ENCODE data around the gene ARL10. TPM values are rescaled to one million over a fixed set of nuclear protein-coding genes. Genes with fewer than 3 reads are reported as not detected.

ARL10 gene
- polyA plus RNA-seq, 1 donor (not counting 4 experiments of a cell fraction or from before 2014, with no cell fraction given), result 1.6 TPM

DNA sequence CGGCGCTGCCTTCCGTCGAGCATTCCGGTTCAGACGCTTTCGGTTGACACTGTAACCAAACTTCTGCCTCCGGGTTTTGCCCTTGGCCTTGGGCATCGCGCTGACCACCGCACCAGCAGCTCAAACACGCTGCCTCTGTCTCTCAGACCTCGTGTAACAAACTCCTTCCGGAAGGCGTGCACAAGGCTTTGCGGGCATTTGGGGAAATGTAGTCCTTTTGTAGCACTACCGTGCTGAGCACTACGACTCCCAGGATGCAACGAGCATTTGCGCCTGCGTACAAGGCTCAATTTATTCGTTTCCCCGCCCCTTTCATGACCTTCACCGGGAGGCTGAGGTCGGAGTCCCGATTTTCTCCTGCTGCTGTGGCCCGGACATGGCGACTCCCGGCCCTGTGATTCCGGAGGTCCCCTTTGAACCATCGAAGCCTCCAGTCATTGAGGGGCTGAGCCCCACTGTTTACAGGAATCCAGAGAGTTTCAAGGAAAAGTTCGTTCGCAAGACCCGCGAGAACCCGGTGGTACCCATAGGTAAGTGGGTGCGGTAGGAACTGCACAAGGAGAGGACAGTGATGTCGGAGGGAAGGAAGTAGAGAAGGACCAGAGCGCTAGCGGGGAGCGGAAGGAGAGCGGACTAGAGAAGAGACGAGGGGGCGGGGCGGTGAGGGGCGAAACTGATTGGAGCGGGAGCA is 23.3 kb downstream of the ARL10 start, which contains the start of the genes HIGD2A and NOP16:
TSS of gene HIGD2A (plus strand) at position 308 of the 691 bp plus-strand sequence. CDS start at position 377, 69 bp downstream.
TSS of gene NOP16 (minus strand) at position 155 of the 691 bp plus-strand sequence. CDS start at position 96, 59 bp downstream.
- H2AFZ ChIP-seq (ENCODE audit: control insufficient read depth, low read length), result peak within 1 kb of the TSS; percentile 75
- no peaks in the 10 kb centered on the region for H3K9me1 ChIP-seq (ENCODE audit: control insufficient read depth, extremely low read depth, insufficient read depth, low read length)
- no peaks in the 10 kb centered on the region for H3K9me3 ChIP-seq (ENCODE audit: control insufficient read depth, low read depth, low read length)
- H3K27ac ChIP-seq (ENCODE audit: control insufficient read depth, insufficient read depth, low read length), result peak within 1 kb of the TSS; percentile 93
- H3K4me1 ChIP-seq (ENCODE audit: control insufficient read depth, extremely low read depth, insufficient read depth, low read length), result peaks cover 18% of the 10 kb centered on the region
- H3K79me2 ChIP-seq (ENCODE audit: control insufficient read depth, insufficient read depth, low read length), result peaks cover 38% of the 10 kb centered on the region
- peak within 1 kb of the TSS; percentile 93 for H3K4me2 ChIP-seq (ENCODE audit: control insufficient read depth, extremely low read depth, insufficient read depth, low read depth, low read length)
- dilution Hi-C loops (cut with MboI; ENCODE audit: extremely low pct_ligation_motif_present, low sequenced_read_pairs), result no loop called here
- peak within 1 kb of the TSS; percentile 92 for H3K9ac ChIP-seq (ENCODE audit: control insufficient read depth, extremely low read depth, insufficient read depth, low read length)
- no peaks in the 10 kb centered on the region for H3K27me3 ChIP-seq (ENCODE audit: control insufficient read depth, extremely low read depth, insufficient read depth, low read length)
- peak; percentile 90 for FAIRE-seq
- peak; percentile 85 for DNase-seq (ENCODE audit: low read depth, low spot score)
- H3K4me3 ChIP-seq (ENCODE audit: control insufficient read depth in 2 of 3, extremely low read depth in 1 of 3, insufficient read depth in 2 of 3, low read depth in 1 of 3, low read length in 3 of 3), result peak within 1 kb of the TSS; percentile 88 to 91 (median 90)
- TF ChIP-seq CTCF (optimal IDR thresholded peaks at IDR 0.05 in 1 of 3, IDR thresholded peaks at IDR 0.05 in 1 of 3, conservative IDR thresholded peaks at IDR 0.05 in 1 of 3; ENCODE audit: extremely low read depth in 1 of 3, insufficient read depth in 2 of 3, low read length in 3 of 3), result no peak
- TF ChIP-seq EZH2 (IDR thresholded peaks at IDR 0.05; ENCODE audit: low read length), result no peak
- peaks cover 6% of the 10 kb centered on the region for H4K20me1 ChIP-seq (ENCODE audit: control insufficient read depth, extremely low read depth, insufficient read depth, low read length)
- peaks cover 48 to 67% of the 10 kb centered on the region in 2 experiments for H3K36me3 ChIP-seq (ENCODE audit: control insufficient read depth in 2 of 2, extremely low read depth in 1 of 2, insufficient read depth in 2 of 2, low read length in 2 of 2)

- H3K27ac ChIP-seq (ENCODE audit: control insufficient read depth, insufficient read depth, low read length), result peak overlapping the region; percentile 93
- peak; percentile 57 for FAIRE-seq
- TF ChIP-seq CTCF (optimal IDR thresholded peaks at IDR 0.05 in 1 of 3, IDR thresholded peaks at IDR 0.05 in 1 of 3, conservative IDR thresholded peaks at IDR 0.05 in 1 of 3; ENCODE audit: extremely low read depth in 1 of 3, insufficient read depth in 2 of 3, low read length in 3 of 3) (no peak), EZH2 (IDR thresholded peaks at IDR 0.05; ENCODE audit: low read length) (no peak)
- H3K36me3 ChIP-seq (ENCODE audit: control insufficient read depth in 2 of 2, extremely low read depth in 1 of 2, insufficient read depth in 2 of 2, low read length in 2 of 2), result peaks cover 45 to 64% of the 10 kb centered on the region in 2 experiments
- H3K4me2 ChIP-seq (ENCODE audit: control insufficient read depth, extremely low read depth, insufficient read depth, low read depth, low read length), result peak overlapping the region; percentile 92
- no peak for DNase-seq (ENCODE audit: low read depth, low spot score)
- peaks cover 6% of the 10 kb centered on the region for H4K20me1 ChIP-seq (ENCODE audit: control insufficient read depth, extremely low read depth, insufficient read depth, low read length)
- H3K4me3 ChIP-seq (ENCODE audit: control insufficient read depth in 2 of 3, extremely low read depth in 1 of 3, insufficient read depth in 2 of 3, low read depth in 1 of 3, low read length in 3 of 3), result peak overlapping the region; percentile 78 to 90 (median 83)
- H2AFZ ChIP-seq (ENCODE audit: control insufficient read depth, low read length), result peak overlapping the region; percentile 75
- H3K4me1 ChIP-seq (ENCODE audit: control insufficient read depth, extremely low read depth, insufficient read depth, low read length), result peaks cover 18% of the 10 kb centered on the region
- H3K9me1 ChIP-seq (ENCODE audit: control insufficient read depth, extremely low read depth, insufficient read depth, low read length), result no peaks in the 10 kb centered on the region
- peak overlapping the region; percentile 92 for H3K9ac ChIP-seq (ENCODE audit: control insufficient read depth, extremely low read depth, insufficient read depth, low read length)
- no peaks in the 10 kb centered on the region for H3K9me3 ChIP-seq (ENCODE audit: control insufficient read depth, low read depth, low read length)
- H3K79me2 ChIP-seq (ENCODE audit: control insufficient read depth, insufficient read depth, low read length), result peaks cover 39% of the 10 kb centered on the region
- no peaks in the 10 kb centered on the region for H3K27me3 ChIP-seq (ENCODE audit: control insufficient read depth, extremely low read depth, insufficient read depth, low read length)
- dilution Hi-C loops (cut with MboI; ENCODE audit: extremely low pct_ligation_motif_present, low sequenced_read_pairs), result no loop called here
These were observed 24.1 kb downstream of the ARL10 start for GRCh38 chr5:176389135-176390123.

Data from keratinocyte (primary cell).